HG03354 (cell line): ENCODE data around the gene CPLX4.
A peak's percentile ranks its signal among the peaks of the same experiment; 100 is the strongest.

Experiments
- ATAC-seq: cut with Tn5 transposase; IDR thresholded peaks from one replicate; pipeline ENCODE4 v1.9.1; 2021; ENCODE audit warnings: mild to moderate bottlenecking; ENCODE audit not compliant: unreplicated experiment, poor library complexity, severe bottlenecking

Gene CPLX4

DNA sequence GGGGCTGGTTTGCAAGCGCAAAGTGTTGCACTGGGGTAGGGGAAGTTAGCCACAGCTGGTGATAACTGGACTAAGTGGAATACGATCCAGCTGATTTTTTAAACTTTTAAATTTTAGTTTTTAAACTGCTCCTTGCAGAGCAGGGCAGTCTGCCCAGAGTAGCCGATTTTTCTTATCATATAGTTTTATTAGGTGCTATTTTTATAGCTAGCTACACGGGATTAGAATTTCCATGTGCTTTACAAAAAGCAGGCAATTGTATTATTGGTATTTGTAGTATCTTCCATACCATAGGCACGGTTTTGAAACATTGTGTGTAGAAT, 9.6 kb downstream of the CPLX4 start:
- ATAC-seq = no peak

GRCh38 chr18:59308248-59308937, 10.1 kb downstream of the CPLX4 start:
- ATAC-seq = peak; percentile 93

DNA sequence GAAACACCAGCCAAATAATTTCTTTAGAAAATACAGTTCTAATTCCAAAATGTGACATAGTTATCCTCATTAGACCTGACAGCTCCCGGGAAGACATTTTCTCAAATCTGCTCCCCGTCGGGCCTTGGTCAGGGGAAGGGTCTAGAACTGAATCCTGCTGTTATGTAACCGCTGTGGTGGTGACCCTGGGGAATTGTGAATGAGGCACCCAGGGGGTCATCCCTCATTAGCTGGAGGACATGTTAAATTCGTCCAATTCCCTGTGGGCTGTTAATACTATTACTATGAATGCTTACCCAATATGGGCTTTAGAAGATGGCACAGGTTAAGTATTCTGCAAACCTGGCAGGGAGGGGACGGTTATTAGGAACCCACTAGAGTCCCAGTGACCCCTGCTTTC, 11.8 kb downstream of the CPLX4 start:
- no peak for ATAC-seq

- ATAC-seq = no peak
Observed at GRCh38 chr18:59305295-59305694, 13.2 kb downstream of the CPLX4 start.

DNA sequence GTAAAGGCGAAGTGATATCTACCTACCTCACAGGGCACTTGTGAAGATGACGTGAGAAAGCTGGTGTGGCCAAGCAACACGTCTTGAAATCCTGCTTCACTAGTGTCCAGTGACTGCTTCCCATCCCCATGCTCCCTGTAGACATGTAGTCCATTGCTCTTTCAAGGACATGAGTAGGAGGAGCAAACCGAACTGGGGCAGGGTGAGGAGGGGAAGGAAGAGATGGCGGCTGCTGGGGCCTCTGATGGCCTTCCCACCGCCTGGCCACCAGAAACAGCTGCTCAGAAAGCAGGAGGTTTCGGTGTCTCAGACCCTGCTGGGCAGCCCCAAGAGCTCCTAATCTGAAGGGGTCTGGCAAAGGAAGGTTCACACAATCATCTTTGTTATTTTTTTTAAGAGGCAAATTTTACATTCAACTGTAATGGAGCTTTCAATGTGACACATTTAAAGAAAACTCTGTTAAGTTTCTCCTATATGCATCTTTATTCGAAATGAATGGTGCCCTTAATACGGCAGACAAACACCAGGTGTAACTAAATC, 14.7 kb downstream of the CPLX4 start:
- ATAC-seq = no peak

GRCh38 chr18:59303006-59303405, 15.4 kb downstream of the CPLX4 start:
- no peak for ATAC-seq

DNA sequence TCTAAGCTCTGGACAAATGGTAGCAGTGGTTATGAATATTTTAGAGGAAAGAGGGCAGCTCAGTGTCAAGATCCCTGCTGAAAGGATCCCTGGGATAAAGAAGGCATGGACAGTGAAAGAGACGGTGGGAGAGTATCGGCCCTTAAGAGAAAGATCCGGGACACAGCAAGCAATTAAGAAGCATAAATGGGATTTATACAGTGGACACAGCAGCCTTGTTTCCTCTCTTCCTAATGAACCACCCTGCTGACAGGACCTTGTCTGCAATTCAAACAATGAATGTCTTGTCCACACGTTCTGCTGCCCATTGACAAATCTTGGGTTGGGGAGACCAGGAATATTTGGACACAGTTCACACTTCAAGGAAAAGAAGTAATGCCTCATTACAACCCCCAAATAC, 16.5 kb downstream of the CPLX4 start:
- no peak for ATAC-seq

- no peak for ATAC-seq
Observed at GRCh38 chr18:59300676-59301285, 17.7 kb downstream of the CPLX4 start.

DNA sequence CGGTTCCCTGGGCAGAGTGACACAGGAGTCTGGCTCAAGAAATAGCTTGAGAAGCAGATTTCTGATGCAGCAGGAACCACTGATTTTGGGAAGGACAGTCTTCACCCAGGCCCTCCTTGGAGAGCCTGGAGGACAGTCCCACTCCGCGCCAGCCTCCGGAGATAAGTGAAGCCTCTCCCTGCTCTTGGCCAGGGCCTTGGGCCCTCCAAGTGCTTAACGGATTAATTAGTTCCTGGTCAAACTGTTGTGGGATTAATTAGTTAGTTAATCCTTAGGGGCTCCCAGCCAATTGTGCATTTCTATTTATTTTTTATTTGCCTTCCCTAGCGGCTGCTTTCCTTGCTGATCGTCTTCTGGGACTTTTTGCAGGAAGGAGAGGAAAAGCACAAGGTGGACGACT, 19.6 kb downstream of the CPLX4 start:
- ATAC-seq = no peak

GRCh38 chr18:59293317-59293716, 25.1 kb downstream of the CPLX4 start:
- ATAC-seq = no peak

GRCh38 chr18:59286341-59286740, 32.1 kb downstream of the CPLX4 start:
- ATAC-seq = no peak

DNA sequence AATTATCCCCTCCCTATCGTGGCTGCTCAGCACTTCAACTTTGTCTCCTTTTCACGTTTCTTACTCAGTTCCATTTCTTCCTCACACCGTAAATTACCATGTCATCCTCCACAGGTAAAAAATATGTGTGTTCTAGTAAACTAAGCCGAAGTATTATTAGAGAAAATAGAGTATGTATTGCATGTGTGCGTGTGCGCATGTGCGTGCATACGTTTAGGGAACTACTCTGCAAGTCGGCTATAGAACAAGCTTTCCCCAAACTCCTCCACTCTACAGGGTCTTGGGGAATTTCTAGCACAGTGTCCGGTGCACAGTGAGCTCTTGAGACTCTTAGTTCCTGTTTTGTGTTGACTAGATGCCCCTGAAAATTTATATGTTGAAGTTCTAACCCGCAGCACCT, 36.1 kb downstream of the CPLX4 start:
- no peak for ATAC-seq

DNA sequence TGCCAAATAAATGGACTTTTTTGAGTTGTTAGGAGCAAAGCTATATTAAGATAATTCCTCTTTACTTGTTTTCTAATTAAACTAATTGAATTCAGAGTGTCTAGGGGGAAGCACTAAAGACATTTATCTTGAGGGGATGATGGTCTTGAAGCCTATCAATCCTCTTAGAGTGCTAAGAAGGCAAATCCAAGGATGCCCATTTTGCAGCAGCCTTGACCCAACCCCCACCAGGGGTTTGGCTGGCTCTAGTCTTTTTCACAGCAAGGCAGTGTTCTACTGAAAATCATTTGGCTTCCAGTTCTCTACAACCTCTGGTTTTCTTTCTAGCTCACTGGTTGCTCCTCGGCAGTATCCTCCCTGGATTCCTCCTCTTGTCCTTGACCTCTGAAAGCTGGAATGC, 38.7 kb downstream of the CPLX4 start:
- ATAC-seq = no peak

DNA sequence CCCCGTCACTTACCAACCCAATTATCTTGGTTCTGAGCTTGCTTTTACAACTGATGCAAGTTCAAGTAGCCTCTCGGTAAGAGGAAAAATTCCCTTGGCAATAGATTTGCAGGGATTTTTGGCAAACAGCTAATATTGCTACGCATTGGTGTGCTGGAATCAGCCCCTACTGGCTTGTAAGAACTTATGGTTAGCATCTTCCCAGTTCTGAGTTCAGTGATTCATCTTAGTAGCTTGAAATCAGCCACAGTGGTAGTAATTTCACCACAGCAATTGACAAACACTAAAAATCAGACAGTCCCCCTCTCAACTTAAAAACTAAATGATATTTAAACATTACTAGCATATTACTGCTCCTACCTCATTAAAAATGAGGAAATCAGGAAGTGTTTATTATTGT, 39.3 kb downstream of the CPLX4 start:
- ATAC-seq = no peak

GRCh38 chr18:59278793-59279192, 39.7 kb downstream of the CPLX4 start:
- ATAC-seq = no peak

- ATAC-seq = no peak
Observed at GRCh38 chr18:59276047-59276446, 42.4 kb downstream of the CPLX4 start.

DNA sequence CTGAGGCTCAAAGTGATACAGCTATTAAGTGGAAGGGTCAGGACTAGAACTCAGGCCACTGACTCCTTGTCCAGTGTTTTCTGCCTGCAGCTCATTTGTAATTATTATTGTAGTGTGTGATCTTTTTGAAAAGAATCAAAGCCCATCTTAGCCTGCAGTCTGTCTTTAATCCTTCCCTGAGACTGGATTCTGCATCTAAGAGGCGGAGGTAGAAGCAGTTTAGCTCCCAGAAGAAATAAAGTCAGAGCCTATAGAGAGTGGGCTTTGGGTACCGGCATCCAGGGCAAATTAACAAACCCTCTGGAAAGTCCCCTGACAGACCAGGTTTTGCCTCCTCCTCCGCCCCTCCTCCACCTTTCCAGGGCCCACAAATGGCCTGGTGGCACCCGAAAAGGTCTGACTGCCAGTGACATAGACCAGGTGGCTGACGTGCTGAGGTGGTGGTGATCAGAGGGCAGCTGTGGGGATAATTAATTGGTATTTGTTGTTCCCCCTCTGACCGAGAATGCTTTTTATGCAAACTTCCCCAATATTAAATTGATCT, 43.0 kb downstream of the CPLX4 start:
- no peak for ATAC-seq

DNA sequence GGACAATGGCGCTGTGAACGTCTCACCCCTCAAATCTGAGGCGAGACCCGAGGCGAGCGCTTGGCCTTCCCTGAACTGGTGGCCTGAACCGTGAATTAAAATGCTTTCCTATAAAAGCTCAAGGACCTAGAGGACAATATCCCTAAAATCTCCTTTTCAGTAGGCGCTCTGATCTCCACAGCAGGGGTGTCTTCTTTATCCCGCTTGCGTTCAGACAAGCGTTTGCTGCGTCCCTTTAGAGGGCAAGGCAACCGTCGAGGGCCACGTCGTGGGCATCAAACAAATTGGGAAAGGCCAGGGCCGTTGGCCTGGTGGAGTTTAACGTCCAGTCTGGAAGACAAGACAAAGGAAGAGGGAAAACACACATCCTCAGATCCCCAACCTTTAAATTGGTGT, 43.9 kb downstream of the CPLX4 start:
- no peak for ATAC-seq

- no peak for ATAC-seq
Observed at GRCh38 chr18:59273759-59274532, 44.5 kb downstream of the CPLX4 start.

DNA sequence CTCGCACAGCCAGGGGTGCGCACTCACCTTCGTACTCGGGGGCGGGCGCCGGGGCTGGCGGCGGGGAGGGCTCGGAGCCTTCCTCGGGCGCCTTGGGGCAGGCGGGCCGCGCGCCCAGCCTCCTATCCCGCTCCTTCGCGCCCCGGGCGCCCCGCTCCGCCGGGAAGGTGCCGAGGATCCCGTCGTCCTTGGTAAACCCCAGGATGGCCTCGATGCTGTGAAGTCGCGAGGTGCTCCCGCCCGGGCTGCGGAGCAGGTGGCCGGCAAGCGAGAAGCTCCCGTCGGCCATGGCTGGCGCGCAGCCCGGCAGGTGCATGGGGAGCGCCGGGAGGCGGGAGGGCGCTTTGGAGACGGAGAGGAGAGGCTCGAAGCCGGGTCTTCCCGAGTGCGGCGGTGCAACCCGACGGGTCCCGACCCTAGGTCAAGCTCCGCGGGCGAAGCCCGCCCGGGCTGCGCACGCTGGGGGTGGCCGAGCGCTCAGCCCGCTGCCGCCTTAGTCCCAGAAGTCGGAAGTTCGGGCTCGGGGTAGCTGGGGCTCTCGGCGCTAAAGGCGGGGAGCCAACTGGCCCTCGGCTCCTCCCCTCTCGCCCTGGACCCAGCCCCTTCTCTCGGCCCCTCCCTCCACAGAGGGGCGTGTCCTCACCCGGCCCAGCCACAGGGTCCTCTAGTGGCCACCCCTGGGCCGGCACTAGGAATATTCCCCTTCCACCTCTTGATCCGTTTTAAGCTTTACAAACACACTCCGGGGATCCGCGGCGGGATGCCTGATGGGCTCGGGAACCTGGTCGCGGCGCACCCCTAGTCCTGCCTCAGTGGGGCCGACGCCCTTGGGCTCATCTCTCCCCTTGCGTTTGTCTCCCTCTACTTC, 45.3 kb downstream of the CPLX4 start, which contains the start of gene RAX:
Gene RAX (minus strand): TSS at position 564 of the 868 bp plus-strand sequence. CDS start 248 bp downstream, at position 316.
- ATAC-seq = peak; percentile 61
